Tibial nerve (tissue), 4 donors: ENCODE measurements around the gene CDH4. TPM values are rescaled to one million over a fixed set of nuclear protein-coding genes. Genes with fewer than 3 reads are reported as not detected.
"Not testable (repeated sequence)": the region's sequence is repeated elsewhere in the genome, so short reads cannot be mapped to it uniquely, and the experiment has no call there.

Experiments used
- DNase-seq, 2 donors: peaks; one replicate each; pipeline ENCODE4 v3.0.0-alpha.2; 2019; ENCODE audit warnings: low spot score in 2 of 2
- H3K27ac ChIP-seq, 4 donors: fragments of 200-600 bp; sonication (generic) in 3 of 4; one replicate each; pipeline ENCODE4 v1.5.1; 2017 to 2019; ENCODE audit warnings: mild to moderate bottlenecking in 1 of 4
- H3K27me3 ChIP-seq, 2 donors: fragments of 200-600 bp; sonication (generic) in 1 of 2; one replicate each; pipeline versions ENCODE4 v1.5.1 to v1.6.0; 2017 to 2019
- H3K36me3 ChIP-seq, 3 donors: fragments of 200-600 bp; sonication (generic); one replicate each; pipeline ENCODE4 v1.5.1; 2018 to 2019
- H3K4me1 ChIP-seq, 4 donors: fragments of 200-600 bp; sonication (generic) in 3 of 4; one replicate each; pipeline ENCODE4 v1.5.1; 2017 to 2019
- H3K4me3 ChIP-seq, 4 donors: fragments of 200-600 bp; sonication (generic) in 3 of 4; one replicate each; pipeline ENCODE4 v1.5.1; 2017 to 2019; ENCODE audit warnings: mild to moderate bottlenecking in 1 of 4, moderate library complexity in 1 of 4
- H3K9me3 ChIP-seq, 4 donors: fragments of 200-600 bp; sonication (generic) in 3 of 4; one replicate each; pipeline ENCODE4 v1.5.1; 2017 to 2019
- EP300 ChIP-seq, 2 donors: sonication (generic); formaldehyde crosslinking; IDR thresholded peaks; one replicate each; pipeline ENCODE4 v1.6.1; 2017; ENCODE audit warnings: antibody characterized with exemption in 2 of 2, mild to moderate bottlenecking in 1 of 2
- POLR2A ChIP-seq, 2 donors: fragments of 450-650 bp; IDR thresholded peaks; one replicate each; pipeline ENCODE4 v1.6.1; 2017; ENCODE audit warnings: antibody characterized with exemption in 2 of 2, mild to moderate bottlenecking in 2 of 2, moderate library complexity in 2 of 2
- WGBS, 2 donors: methylation state at CpG; one replicate each; pipeline ENCODE4 v1.1.5; 2018; 5-methylcytosine and 5-hydroxymethylcytosine counted together
- total RNA-seq, 4 donors: library from RNA; depleted of rRNA; stranded (reverse); fragments of >200 nt; gene quantifications; one replicate each; pipeline ENCODE4 v1.1.0, GENCODE V29; 2016
- TF ChIP-seq, protein P1 (sequence below), 5 experiments: fragments of 200-600 bp in 3 of 5; fragments of 450-650 bp in 2 of 5; sonication (generic) in 3 of 5; IDR thresholded peaks; one replicate each; pipeline ENCODE4 v1.5.1; 2016 to 2019; ENCODE audit warnings: antibody characterized with exemption in 5 of 5, mild to moderate bottlenecking in 3 of 5, moderate library complexity in 2 of 5

The CDH4 gene
- total RNA-seq, 4 donors from 2014 or later, result 0.78 to 2.3 (median 1.0) TPM

- 94 to 96% methylated on average over 7 to 27 of the region's 27 CpGs for WGBS, 2 donors
- peaks cover 0 to 6% (median 0%) of the 10 kb centered on the region in 4 donors for H3K4me1 ChIP-seq
- no peak overlapping the region for H3K4me3 ChIP-seq
- no peaks in the 10 kb centered on the region for H3K9me3 ChIP-seq
- no peak for DNase-seq
- TF ChIP-seq POLR2A (IDR thresholded peaks at IDR 0.05) (no peak), EP300 (IDR thresholded peaks at IDR 0.05) (no peak)
- TF ChIP-seq, protein P1, sequence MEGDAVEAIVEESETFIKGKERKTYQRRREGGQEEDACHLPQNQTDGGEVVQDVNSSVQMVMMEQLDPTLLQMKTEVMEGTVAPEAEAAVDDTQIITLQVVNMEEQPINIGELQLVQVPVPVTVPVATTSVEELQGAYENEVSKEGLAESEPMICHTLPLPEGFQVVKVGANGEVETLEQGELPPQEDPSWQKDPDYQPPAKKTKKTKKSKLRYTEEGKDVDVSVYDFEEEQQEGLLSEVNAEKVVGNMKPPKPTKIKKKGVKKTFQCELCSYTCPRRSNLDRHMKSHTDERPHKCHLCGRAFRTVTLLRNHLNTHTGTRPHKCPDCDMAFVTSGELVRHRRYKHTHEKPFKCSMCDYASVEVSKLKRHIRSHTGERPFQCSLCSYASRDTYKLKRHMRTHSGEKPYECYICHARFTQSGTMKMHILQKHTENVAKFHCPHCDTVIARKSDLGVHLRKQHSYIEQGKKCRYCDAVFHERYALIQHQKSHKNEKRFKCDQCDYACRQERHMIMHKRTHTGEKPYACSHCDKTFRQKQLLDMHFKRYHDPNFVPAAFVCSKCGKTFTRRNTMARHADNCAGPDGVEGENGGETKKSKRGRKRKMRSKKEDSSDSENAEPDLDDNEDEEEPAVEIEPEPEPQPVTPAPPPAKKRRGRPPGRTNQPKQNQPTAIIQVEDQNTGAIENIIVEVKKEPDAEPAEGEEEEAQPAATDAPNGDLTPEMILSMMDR (IDR thresholded peaks at IDR 0.05), result no peak
- no peak overlapping the region for H3K27ac ChIP-seq
- H3K27me3 ChIP-seq, result peaks cover 0 to 21% of the 10 kb centered on the region in 2 donors
- peaks cover 0 to 33% (median 14%) of the 10 kb centered on the region in 3 donors for H3K36me3 ChIP-seq
Observed at GRCh38 chr20:61969806-61970205, 717.7 kb downstream of the CDH4 start.

DNA sequence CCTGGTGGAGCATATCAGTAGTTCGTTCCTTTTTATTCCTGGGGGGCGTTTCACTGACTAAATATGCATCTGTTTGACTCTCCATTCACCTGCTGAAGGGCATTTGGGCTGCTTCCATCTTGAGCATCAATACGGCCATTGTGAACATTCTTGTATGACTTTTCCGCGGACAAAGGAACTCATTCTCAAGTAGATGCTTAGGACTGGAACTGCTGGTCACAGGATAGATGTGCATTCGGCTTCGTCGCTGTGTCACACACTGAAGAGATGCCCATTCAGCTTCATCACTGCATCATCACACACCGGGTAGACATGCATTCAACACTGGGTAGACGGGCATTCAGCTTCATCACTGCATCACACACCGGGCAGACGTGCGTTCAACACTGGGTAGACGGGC lies 718.3 kb downstream of the CDH4 start:
- WGBS, 2 donors, result 39 to 65% methylated on average over 14 of the region's 14 CpGs
- no peak overlapping the region for H3K27ac ChIP-seq
- no peak for DNase-seq
- peaks cover 0 to 33% (median 14%) of the 10 kb centered on the region in 3 donors for H3K36me3 ChIP-seq
- H3K4me1 ChIP-seq, result peaks cover 0 to 6% (median 0%) of the 10 kb centered on the region in 4 donors
- H3K9me3 ChIP-seq, result no peaks in the 10 kb centered on the region
- TF ChIP-seq, protein P1 (IDR thresholded peaks at IDR 0.05), result no peak
- TF ChIP-seq EP300 (IDR thresholded peaks at IDR 0.05), result no peak
- peaks cover 0 to 16% of the 10 kb centered on the region in 2 donors for H3K27me3 ChIP-seq
- no peak overlapping the region for H3K4me3 ChIP-seq

GRCh38 chr20:61971595-61971994 lies 719.5 kb downstream of the CDH4 start:
- DNase-seq, H3K27ac ChIP-seq, H3K9me3 ChIP-seq, H3K4me3 ChIP-seq, H3K27me3 ChIP-seq, H3K4me1 ChIP-seq: not testable (repeated sequence)
- 97 to 98% methylated on average over 13 of the region's 13 CpGs for WGBS, 2 donors
- peaks cover 0 to 41% (median 14%) of the 10 kb centered on the region in 3 donors for H3K36me3 ChIP-seq

GRCh38 chr20:61972636-61973508 lies 720.8 kb downstream of the CDH4 start:
- Histone ChIP-seq H3K27ac (no peak overlapping the region), H3K27me3 (no peaks in the 10 kb centered on the region), H3K9me3 (no peaks in the 10 kb centered on the region), H3K4me3 (no peak overlapping the region), H3K4me1 (no peaks in the 10 kb centered on the region), H3K36me3 (peaks cover 0 to 52% (median 14%) of the 10 kb centered on the region in 3 donors)
- 92 to 93% methylated on average over 27 of the region's 27 CpGs for WGBS, 2 donors
- no peak for DNase-seq
- TF ChIP-seq, protein P1 (IDR thresholded peaks at IDR 0.05), result no peak
- TF ChIP-seq POLR2A (IDR thresholded peaks at IDR 0.05), result no peak
- TF ChIP-seq EP300 (IDR thresholded peaks at IDR 0.05), result no peak

- Histone ChIP-seq H3K27me3 (no peaks in the 10 kb centered on the region), H3K27ac (no peak overlapping the region), H3K9me3 (no peaks in the 10 kb centered on the region), H3K4me3 (no peak overlapping the region), H3K4me1 (no peaks in the 10 kb centered on the region), H3K36me3 (peaks cover 0 to 52% (median 14%) of the 10 kb centered on the region in 3 donors)
- TF ChIP-seq, protein P1 (IDR thresholded peaks at IDR 0.05), result no peak
- no peak for TF ChIP-seq EP300 (IDR thresholded peaks at IDR 0.05)
- no peak for TF ChIP-seq POLR2A (IDR thresholded peaks at IDR 0.05)
- no peak for DNase-seq
- WGBS, 2 donors, result 94 to 96% methylated on average over 24 to 25 of the region's 25 CpGs
Observed at GRCh38 chr20:61973515-61974356, 721.7 kb downstream of the CDH4 start.
